HCT116 (cell line): ENCODE measurements around the gene SLC8A1.

Source experiments
- ATF3 ChIP-seq: IDR thresholded peaks from 2 replicates; pipeline ENCODE4 v1.6.1; 2012
- CTCF ChIP-seq, 3 experiments: fragments of 200-600 bp in 1 of 3; sonication (generic) in 1 of 3; IDR thresholded peaks in 2 of 3; conservative IDR thresholded peaks in 1 of 3; 2 replicates each; pipeline ENCODE4 v1.5.1; 2012 to 2017; ENCODE audit warnings: low read depth in 2 of 3, low read length in 2 of 3, antibody characterized with exemption in 1 of 3, borderline replicate concordance in 1 of 3, control low read depth in 1 of 3, mild to moderate bottlenecking in 1 of 3, mixed read lengths in 1 of 3, mixed run types in 1 of 3, moderate library complexity in 1 of 3; ENCODE audit not compliant: insufficient read depth in 1 of 3
- EZH2 ChIP-seq: fragments of 200-600 bp; sonication (generic); IDR thresholded peaks from 2 replicates; pipeline ENCODE4 v1.6.1; 2017; ENCODE audit warnings: antibody characterized with exemption, mixed run types
- EZH2phosphoT487 ChIP-seq: fragments of 200-600 bp; IDR thresholded peaks from 2 replicates; pipeline ENCODE4 v1.6.1; 2018; ENCODE audit warnings: antibody characterized with exemption, borderline replicate concordance
- JUND ChIP-seq: IDR thresholded peaks from 2 replicates; pipeline ENCODE4 v1.6.1; 2012
- POLR2A ChIP-seq: IDR thresholded peaks from 2 replicates; pipeline ENCODE4 v1.7.0; 2011; ENCODE audit warnings: borderline replicate concordance; ENCODE audit not compliant: insufficient read depth, insufficient read length; ENCODE audit errors: extremely low read depth
- POLR2AphosphoS5 ChIP-seq: IDR thresholded peaks from 2 replicates; pipeline ENCODE4 v1.6.1; 2011; ENCODE audit warnings: mild to moderate bottlenecking, low read depth, low read length, moderate library complexity
- RAD21 ChIP-seq: IDR thresholded peaks from 2 replicates; pipeline ENCODE4 v1.6.1; 2012; ENCODE audit warnings: low read depth, mild to moderate bottlenecking
- TCF7L2 ChIP-seq: IDR thresholded peaks from 2 replicates; pipeline ENCODE4 v1.7.0; 2011; ENCODE audit warnings: borderline replicate concordance, inconsistent platforms; ENCODE audit not compliant: insufficient read depth, insufficient read length; ENCODE audit errors: extremely low read depth
- ZFX ChIP-seq: fragments of 450-650 bp; IDR thresholded peaks from 2 replicates; pipeline ENCODE4 v1.6.1; 2017

GRCh38 chr2:40302751-40303325, 149.1 kb downstream of the SLC8A1 start:
- TF ChIP-seq CTCF (IDR thresholded peaks at IDR 0.05 in 2 of 3, conservative IDR thresholded peaks at IDR 0.05 in 1 of 3; ENCODE audit: borderline replicate concordance in 1 of 3, insufficient read depth in 1 of 3, low read depth in 2 of 3, low read length in 2 of 3) (no peak), ZFX (no peak), RAD21 (no peak), EZH2 (no peak), ATF3 (no peak), POLR2A (no peak), TCF7L2 (no peak), POLR2AphosphoS5 (no peak), EZH2phosphoT487 (no peak), JUND (no peak)
